HG03565 (cell line): Measurements from ENCODE around the gene ZFAND3.
"Not testable (repeated sequence)": the region's sequence is repeated elsewhere in the genome, so short reads cannot be mapped to it uniquely, and the experiment has no call there.

Source experiments
- ATAC-seq: cut with Tn5 transposase; IDR thresholded peaks from one replicate; pipeline ENCODE4 v1.9.1; 2021; ENCODE audit warnings: mild to moderate bottlenecking, moderate library complexity; ENCODE audit not compliant: unreplicated experiment

The ZFAND3 gene

DNA sequence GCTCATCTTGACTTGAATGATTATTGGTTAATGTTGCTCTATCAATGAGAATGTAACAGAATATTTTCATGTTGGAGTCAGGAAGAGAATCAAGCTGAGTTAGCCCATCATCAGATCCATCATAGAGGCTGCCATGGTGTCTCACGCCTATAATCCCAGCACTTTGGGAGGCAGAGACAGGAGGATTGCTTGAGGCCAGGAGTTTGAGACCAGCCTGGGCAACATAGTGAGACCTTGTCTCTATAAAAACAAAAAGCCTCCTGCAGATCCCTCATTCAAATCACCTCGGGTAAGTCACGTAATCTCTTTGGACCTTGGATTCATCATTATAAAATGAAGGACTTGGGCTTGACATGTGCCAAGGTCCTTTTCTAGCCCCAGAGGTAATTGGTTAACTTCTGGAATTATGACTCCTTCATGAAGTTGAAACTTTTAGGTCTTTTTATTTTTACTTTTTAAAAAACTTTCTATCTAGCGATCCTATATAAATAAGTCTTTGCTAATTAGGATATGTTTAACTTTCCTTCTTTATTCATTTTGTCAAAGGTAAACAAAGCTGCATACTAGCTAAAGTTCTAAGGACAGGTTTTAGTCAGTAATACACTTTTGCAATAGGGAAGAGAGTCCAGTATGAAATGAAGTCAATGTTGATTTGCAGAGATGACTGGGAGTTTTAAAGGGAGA is 110.9 kb downstream of the ZFAND3 start:
- ATAC-seq, result no peak

DNA sequence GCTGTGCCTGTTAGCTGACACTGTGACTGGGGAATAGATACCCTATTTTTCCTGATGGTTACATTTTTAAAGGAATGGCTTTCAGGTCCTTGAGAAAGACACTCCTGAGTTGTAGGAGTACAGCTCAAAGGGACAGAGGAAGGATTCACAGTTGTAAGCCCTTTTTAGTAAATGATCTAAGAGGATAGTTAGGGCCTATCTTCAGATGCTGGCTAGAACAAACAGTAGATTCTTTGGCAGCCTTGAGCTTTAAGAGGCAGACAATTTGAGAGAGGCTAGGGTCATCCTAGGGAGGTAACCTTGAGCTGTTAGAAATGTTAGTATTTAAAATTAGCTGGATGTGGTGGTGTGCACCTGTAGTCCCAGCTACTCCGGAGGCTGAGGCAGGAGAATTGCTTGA is 111.5 kb downstream of the ZFAND3 start:
- ATAC-seq, result no peak

GRCh38 chr6:37934276-37934675 is 114.7 kb downstream of the ZFAND3 start:
- no peak for ATAC-seq

DNA sequence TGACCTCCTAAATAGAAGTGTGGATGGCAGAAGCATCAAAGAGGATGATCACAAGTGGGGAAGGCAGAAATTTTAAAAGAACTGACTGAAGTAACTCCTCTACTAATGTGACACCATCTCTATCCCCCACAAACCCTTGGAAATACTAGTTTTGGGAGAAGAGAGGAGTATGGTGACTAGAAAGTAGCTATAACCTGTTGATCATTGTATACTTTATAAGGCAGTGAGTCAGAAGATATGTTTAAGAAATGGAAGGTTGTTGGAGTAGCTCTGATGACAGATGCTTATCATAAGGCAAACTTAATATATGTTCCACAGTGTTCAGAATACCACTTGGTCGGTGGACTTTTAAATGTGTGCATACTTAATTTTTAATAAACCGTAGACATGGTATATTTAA is 116.6 kb downstream of the ZFAND3 start:
- no peak for ATAC-seq

DNA sequence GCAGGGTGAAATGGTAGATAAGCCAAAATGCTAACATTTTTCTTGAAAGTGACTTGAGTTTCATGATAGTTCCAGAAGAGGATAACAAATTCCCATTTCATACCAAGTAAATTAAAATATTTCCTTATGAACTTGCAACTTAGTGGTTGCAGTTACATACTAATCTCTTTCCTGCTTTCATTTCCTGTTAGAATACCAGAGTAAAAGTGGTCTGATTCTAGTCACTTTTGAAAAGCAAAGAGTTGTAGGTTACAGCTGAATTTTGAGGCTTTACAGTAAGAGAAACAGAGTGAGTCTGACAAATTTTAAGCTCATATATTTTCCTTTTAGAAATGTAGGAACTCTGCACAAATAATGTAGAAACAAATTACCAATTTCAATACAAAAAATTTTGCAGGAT is 117.4 kb downstream of the ZFAND3 start:
- ATAC-seq, result no peak

- no peak for ATAC-seq
Measured at GRCh38 chr6:37938909-37939308, 119.4 kb downstream of the ZFAND3 start.

GRCh38 chr6:37940074-37940847 is 120.7 kb downstream of the ZFAND3 start:
- no peak for ATAC-seq

GRCh38 chr6:37941871-37942270 is 122.3 kb downstream of the ZFAND3 start:
- no peak for ATAC-seq

DNA sequence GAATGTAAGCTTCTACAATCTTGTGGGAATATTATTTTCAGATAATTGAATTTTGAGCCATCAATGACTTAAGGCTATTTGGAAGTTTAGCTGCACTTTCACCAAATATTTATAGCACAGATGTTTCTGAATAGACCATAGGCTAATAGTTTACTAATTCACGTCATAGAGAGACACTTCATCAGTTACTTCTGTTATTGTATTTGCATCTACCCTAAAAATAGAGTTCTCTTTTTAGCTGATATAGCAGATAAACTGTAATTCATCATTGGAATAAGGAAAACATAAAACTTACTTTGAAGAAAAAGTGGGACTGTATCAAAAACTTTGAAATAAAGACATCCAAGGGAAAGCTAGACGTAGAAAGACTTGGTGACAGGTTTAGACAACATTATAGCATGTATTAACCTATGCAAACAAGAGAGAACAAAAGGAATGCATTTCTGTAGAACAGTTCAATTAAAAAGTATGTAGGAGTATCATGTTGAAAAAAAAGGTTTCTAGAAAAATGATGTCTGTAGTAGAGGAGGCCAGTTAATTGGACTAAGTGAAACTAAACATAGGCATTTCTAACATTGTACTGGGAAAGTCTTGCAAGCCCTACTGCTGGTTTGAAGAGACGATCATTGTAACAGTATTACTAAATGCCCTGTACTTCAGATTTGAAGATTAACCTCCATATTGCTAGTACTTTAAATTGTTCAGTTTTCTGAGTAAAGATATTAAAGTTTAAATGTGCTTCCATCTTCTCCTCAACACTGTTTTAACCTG is 123.3 kb downstream of the ZFAND3 start:
- ATAC-seq, result no peak

- peak; percentile 40 for ATAC-seq
Measured at GRCh38 chr6:37943436-37944058, 124.0 kb downstream of the ZFAND3 start.

DNA sequence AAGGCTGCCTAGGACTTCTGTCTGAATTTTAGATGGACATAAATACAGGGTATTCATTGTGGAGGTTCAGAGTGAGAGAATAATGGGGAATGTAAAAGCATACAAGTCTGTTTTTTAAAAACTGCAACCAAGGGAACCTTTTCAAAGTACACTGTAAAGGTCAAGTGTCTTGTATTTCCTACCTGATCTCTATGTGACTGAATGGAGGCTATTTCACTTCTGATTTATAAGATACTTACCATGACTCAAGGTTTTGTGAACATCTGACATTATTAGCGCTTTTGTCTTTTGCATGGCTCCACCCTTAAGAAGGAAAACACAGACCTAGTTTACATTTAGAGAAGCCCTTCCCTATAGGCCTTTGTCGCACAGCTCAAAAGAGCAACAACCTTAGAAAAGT is 126.5 kb downstream of the ZFAND3 start:
- ATAC-seq, result no peak

DNA sequence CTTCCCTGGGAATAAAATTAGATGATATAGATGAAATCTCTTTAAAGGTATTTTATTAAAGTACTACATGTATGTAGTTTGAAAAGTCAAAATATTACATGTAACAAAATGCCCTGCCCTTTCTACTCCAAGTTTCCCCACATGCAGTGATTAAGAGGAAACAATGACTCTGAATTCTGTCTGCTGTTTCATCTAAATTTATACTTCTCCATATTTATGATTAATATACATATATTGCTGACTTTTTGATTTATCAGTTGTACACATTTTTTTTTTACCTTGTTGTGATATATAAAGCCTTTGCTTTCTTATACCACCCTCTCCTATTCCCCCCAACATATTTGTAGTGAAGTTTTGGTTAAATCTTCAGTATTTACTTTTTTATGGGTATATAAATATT is 127.9 kb downstream of the ZFAND3 start:
- no peak for ATAC-seq

DNA sequence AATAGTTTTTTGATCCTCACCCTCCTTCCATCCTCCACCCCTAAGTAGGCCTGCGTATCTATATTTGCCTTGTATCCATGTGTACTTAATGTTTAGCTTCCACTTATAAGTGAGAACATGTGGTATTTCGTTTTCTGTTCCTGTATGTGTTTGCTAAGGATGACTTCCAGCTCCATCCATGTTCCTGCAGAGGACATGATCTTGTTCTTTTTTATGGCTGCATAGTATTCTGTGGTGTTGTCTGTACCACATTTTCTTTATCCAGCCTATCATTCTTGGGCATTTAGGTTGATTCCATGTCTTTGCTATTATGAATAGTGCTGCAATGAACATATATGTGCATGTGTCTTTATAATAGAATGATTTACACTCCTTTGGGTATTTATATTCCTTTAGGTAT is 129.1 kb downstream of the ZFAND3 start:
- not testable (repeated sequence) for ATAC-seq

DNA sequence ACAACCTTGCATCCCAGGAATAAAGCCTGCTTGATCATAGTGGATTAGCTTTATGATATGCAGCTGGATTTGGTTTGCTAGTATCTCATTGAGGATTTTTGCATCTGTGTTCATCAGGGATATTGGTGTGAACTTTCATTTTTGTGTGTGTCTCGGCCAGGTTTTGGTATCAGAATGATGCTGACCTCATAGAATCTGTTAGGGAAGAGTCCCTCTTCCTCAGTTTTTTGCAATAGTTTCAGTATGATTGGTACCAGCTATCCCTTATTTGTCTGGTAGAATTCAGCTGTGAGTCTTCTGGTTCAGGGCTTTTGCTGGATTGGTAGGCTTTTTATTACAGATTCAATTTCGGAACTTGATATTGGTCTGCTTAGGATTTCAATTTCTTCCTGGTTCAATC is 132.5 kb downstream of the ZFAND3 start:
- no peak for ATAC-seq

DNA sequence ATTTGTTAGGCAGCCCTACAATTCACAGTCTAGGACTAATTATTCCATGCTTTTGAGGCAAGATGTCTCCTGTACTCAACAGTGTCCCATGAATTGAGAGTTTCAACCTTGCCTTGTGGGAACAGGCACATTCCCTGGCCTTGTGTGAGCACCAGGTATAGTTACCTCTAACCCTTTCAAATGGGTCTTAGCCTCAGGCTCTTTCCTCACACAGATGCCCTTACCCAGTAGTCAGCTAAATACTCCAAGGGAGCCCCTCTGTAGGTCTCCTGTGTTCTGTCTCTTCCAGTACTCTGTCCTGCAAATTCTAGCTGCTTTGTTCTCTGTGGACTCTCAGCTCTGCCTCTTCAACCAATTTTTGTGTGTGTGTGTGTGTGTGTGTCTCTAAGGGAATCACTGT is 135.3 kb downstream of the ZFAND3 start:
- no peak for ATAC-seq

DNA sequence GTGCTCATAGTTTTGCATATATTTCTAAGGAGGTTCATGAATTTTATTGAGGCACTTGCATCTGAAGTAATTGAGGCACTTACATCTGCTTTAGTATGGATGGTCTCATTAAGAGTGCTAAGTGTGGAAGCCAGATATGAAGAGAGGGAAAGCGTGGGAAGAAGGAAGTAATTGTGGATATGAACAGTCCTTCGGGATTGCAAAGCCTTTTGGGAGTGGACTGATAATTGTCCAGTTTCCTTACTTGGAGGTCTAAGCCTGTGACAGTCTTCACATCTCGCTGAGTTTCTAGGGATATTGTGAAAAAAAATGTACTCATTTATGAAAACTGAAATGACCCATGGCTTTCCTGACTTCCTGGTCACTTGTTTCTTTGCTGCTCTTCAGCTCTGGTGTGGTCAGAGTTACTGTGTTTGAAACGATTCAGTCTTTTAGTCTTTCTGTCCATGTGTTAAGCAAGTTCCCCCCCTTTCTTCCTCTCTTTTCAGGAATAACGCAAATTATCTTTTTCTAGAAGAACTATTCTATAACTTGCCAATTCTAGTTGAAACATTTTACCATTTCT is 137.3 kb downstream of the ZFAND3 start:
- no peak for ATAC-seq

DNA sequence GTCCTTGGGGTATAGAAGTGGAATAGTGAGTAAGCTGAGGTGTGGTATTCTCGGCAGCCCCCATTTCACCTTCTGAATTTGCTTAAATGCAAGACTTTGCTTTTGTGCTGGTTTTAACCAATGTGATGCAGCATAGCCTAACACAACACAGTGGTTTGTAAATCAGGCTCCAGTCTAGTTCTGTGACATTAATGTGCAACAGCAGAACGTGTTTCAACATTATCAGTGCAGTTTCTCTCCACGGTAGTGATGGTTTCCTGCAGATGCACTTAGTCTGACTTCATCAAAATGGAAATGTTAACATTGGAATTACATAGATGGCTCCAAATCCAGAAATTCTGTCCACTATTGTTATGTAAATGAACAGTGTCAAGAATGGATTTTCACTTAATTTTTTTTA is 139.5 kb downstream of the ZFAND3 start:
- no peak for ATAC-seq

DNA sequence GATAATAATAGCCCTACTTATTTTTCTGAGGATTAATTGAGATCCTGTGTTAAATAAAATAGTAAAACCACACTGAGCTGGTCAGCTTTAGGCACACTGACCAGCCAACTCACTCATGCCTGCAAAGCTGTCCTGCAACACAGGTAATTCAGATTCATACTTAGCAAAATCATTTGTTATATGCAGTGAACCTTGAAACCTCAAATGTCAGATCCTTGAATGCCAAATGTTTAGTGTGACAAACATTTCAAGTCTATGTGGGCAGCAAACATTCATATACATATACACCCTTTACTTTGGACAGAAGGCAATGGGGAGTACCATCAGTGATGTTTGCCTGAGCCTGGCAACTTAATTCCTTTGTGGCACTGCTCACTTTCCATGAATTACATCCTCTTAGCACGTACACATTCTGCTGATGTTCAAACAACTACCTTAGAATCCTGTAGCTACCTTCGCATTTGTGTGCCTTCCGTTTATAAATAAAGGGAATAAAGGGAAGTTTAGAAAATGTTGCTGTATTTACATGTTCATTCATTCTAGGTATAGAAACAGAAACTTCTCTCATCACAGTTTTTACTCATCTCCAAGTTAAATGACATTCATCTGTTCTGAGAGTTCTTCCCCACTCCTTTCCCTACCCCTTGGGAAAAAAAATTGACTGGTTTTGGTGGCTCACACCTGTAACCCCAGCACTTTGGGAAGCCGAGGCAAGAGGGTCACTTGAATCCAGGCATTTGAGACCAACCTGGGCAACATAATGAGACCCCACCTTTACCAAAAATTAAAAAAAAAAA is 140.8 kb downstream of the ZFAND3 start:
- ATAC-seq, result no peak

DNA sequence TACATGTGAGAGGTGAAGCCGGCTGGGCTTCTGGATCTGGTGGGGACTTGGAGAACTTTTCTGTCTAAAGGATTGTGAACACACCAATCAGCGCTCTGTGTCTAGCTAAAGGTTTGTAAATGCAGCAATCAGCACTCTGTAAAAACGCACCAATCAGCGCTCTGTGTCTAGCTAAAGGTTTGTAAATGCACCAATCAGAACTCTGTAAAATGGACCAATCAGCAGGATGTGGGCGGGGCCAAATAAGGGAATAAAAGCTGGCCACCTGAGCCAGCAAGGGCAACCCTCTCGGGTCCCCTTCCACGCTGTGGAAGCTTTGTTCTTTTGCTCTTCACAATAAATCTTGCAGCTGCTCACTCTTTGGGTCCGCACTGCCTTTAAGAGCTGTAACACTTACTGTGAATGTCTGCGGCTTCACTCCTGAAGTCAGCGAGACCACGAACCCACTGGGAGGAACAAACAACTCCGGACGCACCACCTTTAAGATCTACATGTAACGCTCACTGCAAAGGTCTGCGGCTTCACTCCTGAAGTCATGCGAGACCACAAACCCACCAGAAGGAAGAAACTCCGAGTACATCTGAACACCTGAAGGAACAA is 143.1 kb downstream of the ZFAND3 start:
- ATAC-seq, result not testable (repeated sequence)
